ENCODE data around the gene HIC2. TPM values are rescaled to one million over a fixed set of nuclear protein-coding genes. Genes with fewer than 3 reads are reported as not detected.
"Not testable (repeated sequence)": the region's sequence is repeated elsewhere in the genome, so short reads cannot be mapped to it uniquely, and the experiment has no call there.

The HIC2 gene
- total RNA-seq, 2 donors from 2014 or later, result 5.0 to 6.8 TPM

GRCh38 chr22:21468194-21469096 is 51.3 kb downstream of the HIC2 start:
- ATAC-seq, result peak; percentile 85
- peak; percentile 95 to 97 for DNase-seq
- intact Hi-C loops (cut with DNase I, micrococcal nuclease), result not testable (repeated sequence)

GRCh38 chr22:21469097-21469994 is 52.2 kb downstream of the HIC2 start:
- ATAC-seq, result peak; percentile 17
- DNase-seq, result peak in 1 of 2 donors; percentile 35
- intact Hi-C loops (cut with DNase I, micrococcal nuclease), result not testable (repeated sequence)

- DNase-seq; intact Hi-C loops (cut with DNase I, micrococcal nuclease); ATAC-seq: not testable (repeated sequence)
These were observed 55.8 kb downstream of the HIC2 start for GRCh38 chr22:21472984-21473383.

- DNase-seq; intact Hi-C loops (cut with DNase I, micrococcal nuclease); ATAC-seq: not testable (repeated sequence)
These were observed 56.5 kb downstream of the HIC2 start for GRCh38 chr22:21473664-21474063.

- intact Hi-C loops (cut with DNase I, micrococcal nuclease); ATAC-seq; DNase-seq: not testable (repeated sequence)
These were observed 66.9 kb downstream of the HIC2 start for GRCh38 chr22:21484039-21484438.

- ATAC-seq; intact Hi-C loops (cut with DNase I, micrococcal nuclease); DNase-seq: not testable (repeated sequence)
These were observed 70.6 kb downstream of the HIC2 start for GRCh38 chr22:21487723-21488122.

GRCh38 chr22:21489149-21489680 is 72.0 kb downstream of the HIC2 start:
- peak; percentile 57 for ATAC-seq
- intact Hi-C loops (cut with DNase I, micrococcal nuclease), result not testable (repeated sequence)

GRCh38 chr22:21490556-21490955 is 73.4 kb downstream of the HIC2 start:
- DNase-seq; intact Hi-C loops (cut with DNase I, micrococcal nuclease); ATAC-seq: not testable (repeated sequence)

More at GRCh38 chr22:21489149-21489680, 72.0 kb downstream of the HIC2 start:
- not testable (repeated sequence) for DNase-seq

- intact Hi-C loops (cut with DNase I, micrococcal nuclease); DNase-seq; ATAC-seq: not testable (repeated sequence)
These were observed 75.1 kb downstream of the HIC2 start for GRCh38 chr22:21492271-21492670.

GRCh38 chr22:21493789-21494782 is 76.9 kb downstream of the HIC2 start:
- peak; percentile 72 for ATAC-seq
- DNase-seq; intact Hi-C loops (cut with DNase I, micrococcal nuclease): not testable (repeated sequence)

GRCh38 chr22:21497984-21498383 is 80.8 kb downstream of the HIC2 start:
- DNase-seq; intact Hi-C loops (cut with DNase I, micrococcal nuclease): not testable (repeated sequence)
- ATAC-seq, result peak; percentile 83

- intact Hi-C loops (cut with DNase I, micrococcal nuclease); DNase-seq: not testable (repeated sequence)
- peak; percentile 14 for ATAC-seq
These were observed 81.3 kb downstream of the HIC2 start for GRCh38 chr22:21498489-21498888.

GRCh38 chr22:21499623-21500506 is 82.7 kb downstream of the HIC2 start:
- DNase-seq; intact Hi-C loops (cut with DNase I, micrococcal nuclease); ATAC-seq: not testable (repeated sequence)

Data from left colon (tissue), 2 donors.